Measurements from ENCODE around the gene UNC13B. TPM values are rescaled to one million over a fixed set of nuclear protein-coding genes. Genes with fewer than 3 reads are reported as not detected.
"Not testable (repeated sequence)": the region's sequence is repeated elsewhere in the genome, so short reads cannot be mapped to it uniquely, and the experiment has no call there.

UNC13B gene
- total and polyA plus RNA-seq, 7 donors: 7.0 to 12.9 (median 10.5) TPM

DNA sequence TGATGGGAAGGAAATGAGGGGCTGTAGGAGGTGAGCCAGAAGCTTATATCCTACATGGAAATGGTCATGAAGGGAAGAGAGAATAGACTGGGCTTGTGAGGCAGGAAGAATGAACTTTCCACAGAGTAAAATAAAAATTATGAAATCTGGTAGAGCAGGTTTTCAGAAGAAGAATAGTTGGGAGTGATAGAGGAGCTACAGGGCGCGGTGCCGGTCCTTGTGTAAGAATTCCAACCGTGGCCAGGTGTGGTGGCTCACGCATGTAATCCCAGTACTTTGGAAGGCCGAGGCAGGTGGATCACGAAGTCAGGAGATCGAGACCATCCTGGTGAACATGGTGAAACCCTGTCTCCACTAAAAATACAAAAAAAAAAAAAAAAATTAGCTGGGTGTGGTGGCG, 8.9 kb upstream of the UNC13B start:
- 93 to 96% (median 95%) methylated on average over 9 of the region's 9 CpGs for WGBS, 3 donors
- H3K4me3 ChIP-seq: no peak overlapping the region
- ATAC-seq: no peak
- intact Hi-C loops (cut with DNase I): no loop called here
- DNase-seq: no peak
- no peaks in the 10 kb centered on the region for H3K4me1 ChIP-seq
- no peak overlapping the region for H3K27ac ChIP-seq
- H3K9me3 ChIP-seq: peaks cover 13% of the 10 kb centered on the region
- TF ChIP-seq, protein P1, sequence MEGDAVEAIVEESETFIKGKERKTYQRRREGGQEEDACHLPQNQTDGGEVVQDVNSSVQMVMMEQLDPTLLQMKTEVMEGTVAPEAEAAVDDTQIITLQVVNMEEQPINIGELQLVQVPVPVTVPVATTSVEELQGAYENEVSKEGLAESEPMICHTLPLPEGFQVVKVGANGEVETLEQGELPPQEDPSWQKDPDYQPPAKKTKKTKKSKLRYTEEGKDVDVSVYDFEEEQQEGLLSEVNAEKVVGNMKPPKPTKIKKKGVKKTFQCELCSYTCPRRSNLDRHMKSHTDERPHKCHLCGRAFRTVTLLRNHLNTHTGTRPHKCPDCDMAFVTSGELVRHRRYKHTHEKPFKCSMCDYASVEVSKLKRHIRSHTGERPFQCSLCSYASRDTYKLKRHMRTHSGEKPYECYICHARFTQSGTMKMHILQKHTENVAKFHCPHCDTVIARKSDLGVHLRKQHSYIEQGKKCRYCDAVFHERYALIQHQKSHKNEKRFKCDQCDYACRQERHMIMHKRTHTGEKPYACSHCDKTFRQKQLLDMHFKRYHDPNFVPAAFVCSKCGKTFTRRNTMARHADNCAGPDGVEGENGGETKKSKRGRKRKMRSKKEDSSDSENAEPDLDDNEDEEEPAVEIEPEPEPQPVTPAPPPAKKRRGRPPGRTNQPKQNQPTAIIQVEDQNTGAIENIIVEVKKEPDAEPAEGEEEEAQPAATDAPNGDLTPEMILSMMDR (IDR thresholded peaks at IDR 0.05): no peak
- H3K27me3 ChIP-seq (ENCODE audit: insufficient read depth in 3 of 3, low read length in 2 of 3): no peaks in the 10 kb centered on the region
- H3K36me3 ChIP-seq (ENCODE audit: insufficient read depth in 1 of 2, low read depth in 1 of 2): no peaks in the 10 kb centered on the region

DNA sequence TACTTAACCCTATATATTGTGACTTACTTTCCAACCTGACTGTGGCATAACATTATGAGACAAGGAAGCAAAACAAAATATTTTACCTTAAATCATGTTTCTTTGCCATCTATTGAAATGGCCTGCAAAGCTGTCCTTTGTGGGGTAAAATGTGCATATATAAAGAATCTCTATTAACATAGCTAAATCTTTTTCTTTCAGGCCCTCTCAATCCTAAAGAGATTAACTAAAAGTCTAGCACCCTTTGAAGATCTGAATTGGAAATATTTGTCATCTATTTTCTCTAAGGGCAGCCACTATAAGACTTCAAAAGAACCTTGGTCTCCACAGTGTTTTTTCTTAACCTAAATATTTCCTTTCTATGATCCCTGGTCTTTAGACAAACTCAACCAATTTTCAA, 5.0 kb upstream of the UNC13B start:
- TF ChIP-seq, protein P1 (IDR thresholded peaks at IDR 0.05): no peak
- DNase-seq (no peak), ATAC-seq (no peak)
- no peaks in the 10 kb centered on the region for H3K9me3 ChIP-seq
- H3K4me1 ChIP-seq: peaks cover 4% of the 10 kb centered on the region
- H3K36me3 ChIP-seq (ENCODE audit: insufficient read depth in 1 of 2, low read depth in 1 of 2): no peaks in the 10 kb centered on the region
- H3K27ac ChIP-seq: no peak overlapping the region
- H3K4me3 ChIP-seq: no peak overlapping the region
- intact Hi-C loops (cut with DNase I): no loop called here
- H3K27me3 ChIP-seq (ENCODE audit: insufficient read depth in 3 of 3, low read length in 2 of 3): no peaks in the 10 kb centered on the region

DNA sequence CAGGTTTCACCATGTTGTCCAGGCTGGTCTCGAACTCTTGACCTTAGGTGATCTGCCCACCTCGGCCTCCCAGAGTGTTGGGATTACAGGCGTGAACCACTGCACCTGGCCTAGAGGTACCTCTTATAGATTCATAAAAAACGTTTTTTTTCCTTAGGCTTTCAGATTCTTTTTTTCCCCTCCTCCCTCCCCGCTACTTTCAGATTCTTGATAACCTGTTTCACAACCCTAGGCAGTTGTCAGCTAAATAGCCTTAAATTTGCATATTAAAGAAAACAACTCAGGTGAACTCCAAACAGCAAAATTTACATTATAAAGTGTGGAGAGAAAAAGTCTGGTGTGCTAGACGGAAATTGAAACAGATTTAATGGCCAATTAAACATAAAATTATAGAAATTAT, 4.0 kb upstream of the UNC13B start:
- H3K4me3 ChIP-seq; H3K9me3 ChIP-seq; H3K27me3 ChIP-seq (ENCODE audit: insufficient read depth in 3 of 3, low read length in 2 of 3); DNase-seq; H3K27ac ChIP-seq; ATAC-seq; intact Hi-C loops (cut with DNase I); H3K36me3 ChIP-seq (ENCODE audit: insufficient read depth in 1 of 2, low read depth in 1 of 2); H3K4me1 ChIP-seq: not testable (repeated sequence)
- 70 to 71% (median 71%) methylated on average over 6 of the region's 6 CpGs for WGBS, 3 donors

DNA sequence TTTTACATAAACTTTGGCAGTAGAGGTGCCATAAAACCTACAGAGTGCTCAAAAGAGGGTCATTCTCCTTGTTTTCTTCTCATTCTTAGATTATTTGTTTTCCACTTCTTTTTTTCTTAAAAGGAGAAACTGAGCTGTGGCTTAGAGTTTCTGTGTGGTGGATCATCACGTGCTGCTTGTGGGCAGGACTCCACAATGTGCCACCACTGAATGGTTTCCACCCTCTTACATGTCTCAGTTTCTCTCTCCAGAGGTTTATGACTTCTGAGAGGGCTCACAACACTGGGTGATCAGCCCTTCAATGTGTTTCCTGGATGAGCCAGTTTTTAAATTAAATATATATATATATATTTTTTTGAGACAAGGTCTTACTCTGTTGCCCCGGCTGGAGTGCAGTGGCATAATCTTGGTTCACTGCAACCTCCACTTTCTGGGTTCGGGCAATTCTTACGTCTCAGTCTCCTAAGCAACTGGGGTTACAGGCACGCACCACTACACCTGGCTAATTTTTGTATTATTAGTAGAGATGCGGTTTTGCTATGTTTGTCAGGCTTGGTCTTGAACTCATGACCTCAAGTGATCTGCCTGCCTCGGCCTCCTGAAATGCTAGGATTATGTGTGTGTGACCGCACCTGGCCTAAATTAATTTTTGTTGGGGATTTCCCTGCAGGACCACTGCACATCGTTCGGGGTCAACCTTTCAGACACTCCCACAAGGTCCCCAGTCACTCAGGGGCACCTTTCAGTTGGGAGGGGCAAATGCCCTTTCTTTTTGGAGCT, 3.1 kb upstream of the UNC13B start:
- 78 to 84% (median 81%) methylated on average over 10 of the region's 10 CpGs for WGBS, 3 donors
- Histone ChIP-seq H3K36me3 (ENCODE audit: insufficient read depth in 1 of 2, low read depth in 1 of 2) (no peaks in the 10 kb centered on the region), H3K4me3 (no peak overlapping the region), H3K9me3 (no peaks in the 10 kb centered on the region), H3K27ac (no peak overlapping the region), H3K27me3 (ENCODE audit: insufficient read depth in 3 of 3, low read length in 2 of 3) (no peaks in the 10 kb centered on the region), H3K4me1 (peaks cover 9% of the 10 kb centered on the region)
- ATAC-seq: no peak
- TF ChIP-seq, protein P1 (IDR thresholded peaks at IDR 0.05): no peak
- no peak for DNase-seq
- intact Hi-C loops (cut with DNase I): no loop called here

DNA sequence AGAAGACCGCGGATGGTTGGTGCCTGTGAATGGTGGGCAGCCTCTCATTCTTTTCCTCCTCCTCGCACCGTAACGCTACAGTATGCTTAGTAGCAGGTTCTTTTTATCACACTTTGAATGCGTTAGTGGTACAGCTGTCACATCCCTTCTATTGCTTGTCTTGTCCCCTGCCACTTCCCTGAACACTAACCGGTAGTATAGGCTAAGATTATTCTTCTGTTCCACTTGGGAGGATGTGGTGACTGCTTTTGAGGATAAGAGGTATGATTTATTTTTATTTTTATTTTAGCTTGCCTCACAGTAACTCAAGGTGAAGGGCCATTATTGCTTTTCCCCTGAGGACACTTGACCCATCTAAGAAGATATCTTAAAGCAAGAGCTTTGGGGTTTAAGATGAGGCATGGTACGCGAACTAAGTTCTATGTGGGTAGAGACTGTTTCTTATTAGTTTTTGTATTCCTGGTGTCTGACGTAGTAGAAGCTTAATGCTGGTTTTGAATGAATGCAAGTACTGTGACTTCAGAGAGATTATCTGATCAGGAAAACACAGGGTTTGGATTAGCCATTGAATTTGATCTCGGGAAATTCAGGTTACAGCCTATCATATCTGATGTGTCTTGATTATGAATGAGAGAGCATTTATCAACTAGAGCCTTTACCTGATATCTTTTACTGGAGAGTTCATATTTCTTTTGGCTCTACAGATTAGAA, 951 bp downstream of the UNC13B start:
- H3K4me1 ChIP-seq: peaks cover 24% of the 10 kb centered on the region
- no peaks in the 10 kb centered on the region for H3K27me3 ChIP-seq (ENCODE audit: insufficient read depth in 3 of 3, low read length in 2 of 3)
- 11 to 21% (median 14%) methylated on average over 11 of the region's 11 CpGs for WGBS, 3 donors
- H3K9me3 ChIP-seq: no peaks in the 10 kb centered on the region
- peak overlapping the region; percentile 80 for H3K4me3 ChIP-seq
- TF ChIP-seq, protein P1 (IDR thresholded peaks at IDR 0.05): no peak
- intact Hi-C loops (cut with DNase I): loop anchor here (1.0 to 5.0 kb wide), 3 partner anchors 45 to 70 kb away; partner anchors contain the start of gene ATOSB (in 1 of the 2)
- ATAC-seq (no peak), DNase-seq (no peak)
- peak overlapping the region; percentile 95 for H3K27ac ChIP-seq
- H3K36me3 ChIP-seq (ENCODE audit: insufficient read depth in 1 of 2, low read depth in 1 of 2): no peaks in the 10 kb centered on the region

Measured in psoas muscle (tissue), 8 donors.